A673 (cell line): ENCODE measurements around the gene LAMTOR4. TPM values are rescaled to one million over a fixed set of nuclear protein-coding genes. Genes with fewer than 3 reads are reported as not detected.

Experiments
- BruUV-seq: library from RNA; stranded (reverse); fragments of 400-500 nt; replicated peaks from 2 replicates; lab custom pipeline; 2021; lab: Mats Ljungman, UMichigan
- CTCF ChIA-PET: fragments of 300-600 bp; sonication (Branson Sonifier 250); formaldehyde crosslinking; loops from one replicate; lab custom pipeline; 2022; ENCODE audit warnings: antibody characterized with exemption; lab: Charles Lee
- POLR2A ChIA-PET: fragments of 300-600 bp; sonication (Branson Sonifier 250); formaldehyde crosslinking; loops from one replicate; lab custom pipeline; 2022; ENCODE audit warnings: antibody characterized with exemption; ENCODE audit not compliant: low non-redundant PET; lab: Charles Lee
- DNase-seq: peaks from one replicate; pipeline ENCODE4 v3.0.0-alpha.2; 2015; ENCODE audit warnings: low spot score
- H3K27ac ChIP-seq: fragments of 200-600 bp; sonication (generic); 2 replicates; pipeline ENCODE4 v1.5.1; 2016; ENCODE audit warnings: mixed run types, low read depth, mild to moderate bottlenecking, mixed read lengths, antibody characterized with exemption, low read length; ENCODE audit not compliant: poor library complexity, severe bottlenecking
- H3K27me3 ChIP-seq: fragments of 200-600 bp; sonication (generic); replicated peaks from 2 replicates; pipeline ENCODE4 v1.6.1; 2017; ENCODE audit warnings: mixed run types, low read depth, mild to moderate bottlenecking, mixed read lengths, antibody characterized with exemption, low read length; ENCODE audit not compliant: insufficient read depth, poor library complexity
- H3K36me3 ChIP-seq: fragments of 200-600 bp; sonication (generic); 2 replicates; pipeline ENCODE4 v1.6.1; 2016; ENCODE audit warnings: mixed run types, mild to moderate bottlenecking, mixed read lengths, antibody characterized with exemption, low read length; ENCODE audit not compliant: insufficient read depth, poor library complexity, severe bottlenecking
- H3K4me1 ChIP-seq: fragments of 200-600 bp; sonication (generic); 2 replicates; pipeline ENCODE4 v1.6.1; 2017; ENCODE audit warnings: mixed run types, mild to moderate bottlenecking, mixed read lengths, antibody characterized with exemption, low read length; ENCODE audit not compliant: insufficient read depth, poor library complexity, severe bottlenecking
- H3K4me3 ChIP-seq: fragments of 200-600 bp; sonication (generic); 2 replicates; pipeline ENCODE4 v1.5.1; 2016; ENCODE audit warnings: low read depth, mixed run types, mild to moderate bottlenecking, mixed read lengths, low read length; ENCODE audit not compliant: poor library complexity, severe bottlenecking
- H3K9me3 ChIP-seq: fragments of 200-600 bp; sonication (generic); 2 replicates; pipeline ENCODE4 v1.6.1; 2016; ENCODE audit warnings: mixed run types, low read depth, mild to moderate bottlenecking, mixed read lengths, antibody characterized with exemption, low read length; ENCODE audit not compliant: poor library complexity, severe bottlenecking
- EZH2 ChIP-seq: fragments of 200-600 bp; sonication (generic); IDR thresholded peaks from 2 replicates; pipeline ENCODE4 v1.6.1; 2017; ENCODE audit warnings: borderline replicate concordance, low read depth, mild to moderate bottlenecking, mixed read lengths, antibody characterized with exemption, low read length; ENCODE audit not compliant: poor library complexity, severe bottlenecking
- intact Hi-C: fragments of 100-400 bp; cut with micrococcal nuclease; formaldehyde crosslinking; loops from one replicate; pipeline ENCODE4 v1.10.0; 2022; ENCODE audit not compliant: unreplicated experiment
- total RNA-seq: library from RNA; stranded (reverse); gene quantifications from 2 replicates; pipeline ENCODE4 v1.2.3, GENCODE V29; 2021
- TF ChIP-seq, protein P1 (sequence below): fragments of 300-800, 200-600 bp; sonication (generic); conservative IDR thresholded peaks from 2 replicates; pipeline ENCODE4 v1.5.1; 2017; ENCODE audit warnings: low read depth, mild to moderate bottlenecking, antibody characterized with exemption, low read length, moderate library complexity, mixed read lengths

LAMTOR4 gene
- total RNA-seq, 1 experiment from 2014 or later: 84.5 TPM

DNA sequence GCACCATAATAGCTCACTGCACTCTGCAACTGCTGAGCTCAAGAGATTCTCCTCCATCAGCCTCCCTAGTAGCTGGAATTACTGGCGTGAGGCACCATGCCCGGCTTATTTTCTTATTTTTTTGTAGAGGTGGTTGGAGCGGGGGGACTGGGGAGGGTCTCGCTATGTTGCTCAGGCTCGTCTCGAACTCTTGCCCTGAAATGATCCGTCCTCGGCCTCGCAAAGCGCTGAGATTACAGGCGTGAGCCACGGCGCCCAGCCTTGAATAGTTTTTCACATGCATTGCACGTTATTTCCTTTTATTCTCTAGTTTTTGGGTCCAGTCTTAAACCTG lies 526 bp upstream of the LAMTOR4 start:
- DNase-seq: no peak
- Histone ChIP-seq H3K4me1 (peaks cover 11% of the 10 kb centered on the region), H3K27me3 (no peaks in the 10 kb centered on the region), H3K9me3 (no peaks in the 10 kb centered on the region), H3K4me3 (peak overlapping the region; percentile 75), H3K27ac (peak overlapping the region; percentile 75), H3K36me3 (no peaks in the 10 kb centered on the region)
- ChIA-PET POLR2A (interaction anchor here (0.7 to 1.0 kb wide), 3 partner anchors 23 to 282 kb away, joined by 3 to 9 read pairs (median 3); no protein-coding TSS in a partner anchor), CTCF (interaction anchor here (0.6 to 1.0 kb wide), 2 partner anchors 10 to 42 kb away, joined by 3 read pairs; no protein-coding TSS in a partner anchor)
- no TSS peak for BruUV-seq
- intact Hi-C loops: loop anchor here (1.0 kb wide), 1 partner anchor 10 kb away; the partner anchor contains the start of gene TRAPPC14
- no peak for TF ChIP-seq EZH2
- TF ChIP-seq, protein P1, sequence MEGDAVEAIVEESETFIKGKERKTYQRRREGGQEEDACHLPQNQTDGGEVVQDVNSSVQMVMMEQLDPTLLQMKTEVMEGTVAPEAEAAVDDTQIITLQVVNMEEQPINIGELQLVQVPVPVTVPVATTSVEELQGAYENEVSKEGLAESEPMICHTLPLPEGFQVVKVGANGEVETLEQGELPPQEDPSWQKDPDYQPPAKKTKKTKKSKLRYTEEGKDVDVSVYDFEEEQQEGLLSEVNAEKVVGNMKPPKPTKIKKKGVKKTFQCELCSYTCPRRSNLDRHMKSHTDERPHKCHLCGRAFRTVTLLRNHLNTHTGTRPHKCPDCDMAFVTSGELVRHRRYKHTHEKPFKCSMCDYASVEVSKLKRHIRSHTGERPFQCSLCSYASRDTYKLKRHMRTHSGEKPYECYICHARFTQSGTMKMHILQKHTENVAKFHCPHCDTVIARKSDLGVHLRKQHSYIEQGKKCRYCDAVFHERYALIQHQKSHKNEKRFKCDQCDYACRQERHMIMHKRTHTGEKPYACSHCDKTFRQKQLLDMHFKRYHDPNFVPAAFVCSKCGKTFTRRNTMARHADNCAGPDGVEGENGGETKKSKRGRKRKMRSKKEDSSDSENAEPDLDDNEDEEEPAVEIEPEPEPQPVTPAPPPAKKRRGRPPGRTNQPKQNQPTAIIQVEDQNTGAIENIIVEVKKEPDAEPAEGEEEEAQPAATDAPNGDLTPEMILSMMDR: no peak

DNA sequence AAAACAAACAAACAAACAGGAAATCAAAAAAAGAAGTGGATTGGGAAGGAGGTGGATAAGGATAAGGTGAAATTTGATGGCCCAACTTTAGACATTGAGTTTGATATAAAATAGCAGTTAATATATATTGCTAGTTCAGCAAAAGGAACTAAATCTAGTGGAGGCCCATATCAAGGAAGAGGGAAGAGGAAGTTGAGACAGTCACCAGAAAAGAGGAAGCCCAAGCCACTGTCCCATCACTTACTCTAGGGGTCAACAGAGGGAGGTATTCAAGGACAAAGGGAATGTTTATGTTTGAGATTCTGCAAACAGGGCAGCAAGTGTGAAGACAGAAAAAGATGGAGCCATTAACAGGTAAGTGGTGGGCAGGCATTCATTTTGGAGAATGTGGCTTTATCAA lies 3.7 kb downstream of the LAMTOR4 start:
- intact Hi-C loops: no loop called here
- Histone ChIP-seq H3K36me3 (peaks cover 25% of the 10 kb centered on the region), H3K27me3 (no peaks in the 10 kb centered on the region), H3K4me3 (no peak overlapping the region), H3K9me3 (no peaks in the 10 kb centered on the region), H3K27ac (no peak overlapping the region), H3K4me1 (peaks cover 16% of the 10 kb centered on the region)
- DNase-seq: no peak
- POLR2A ChIA-PET: no interaction called here
- CTCF ChIA-PET: no interaction called here
- BruUV-seq: no TSS peak
- TF ChIP-seq, protein P1: no peak
- TF ChIP-seq EZH2: no peak

DNA sequence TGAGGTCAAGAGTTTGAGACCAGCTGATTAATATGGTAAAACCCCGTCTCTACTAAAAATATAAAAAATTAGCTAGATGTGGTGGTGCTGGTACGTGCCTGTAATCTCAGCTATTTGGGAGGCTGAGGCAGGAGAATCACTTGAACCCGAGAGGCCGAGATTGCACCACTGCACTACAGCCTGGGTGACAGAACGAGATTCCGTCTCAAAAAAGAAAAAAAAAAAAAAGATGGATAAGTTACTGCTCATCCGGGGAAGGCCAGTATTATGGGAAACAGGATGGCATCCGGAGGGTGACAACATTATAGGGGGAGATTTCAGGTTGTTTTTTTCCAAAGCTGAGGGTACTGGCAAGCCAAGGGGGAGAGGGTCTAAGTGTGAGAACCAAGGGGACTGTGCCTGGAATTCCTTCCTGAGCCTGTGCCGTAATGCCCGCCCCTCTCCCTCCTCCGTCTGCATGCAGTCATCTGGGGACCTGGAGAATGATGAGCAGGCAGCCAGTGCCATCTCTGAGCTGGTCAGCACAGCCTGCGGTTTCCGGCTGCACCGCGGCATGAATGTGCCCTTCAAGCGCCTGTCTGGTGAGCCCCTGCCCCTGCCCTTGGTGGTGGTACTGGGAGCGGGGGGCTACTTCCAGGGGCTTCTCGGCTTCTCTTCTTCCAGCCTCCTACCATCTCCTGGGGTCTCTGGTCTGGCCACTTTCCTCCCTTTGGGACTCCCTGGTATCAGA lies 4.4 kb downstream of the LAMTOR4 start:
- intact Hi-C loops: no loop called here
- no TSS peak for BruUV-seq
- Histone ChIP-seq H3K9me3 (no peaks in the 10 kb centered on the region), H3K4me3 (no peak overlapping the region), H3K36me3 (peaks cover 25% of the 10 kb centered on the region), H3K27me3 (no peaks in the 10 kb centered on the region), H3K27ac (no peak overlapping the region), H3K4me1 (peaks cover 20% of the 10 kb centered on the region)
- no peak for TF ChIP-seq EZH2
- TF ChIP-seq, protein P1: no peak
- peak; percentile 2 for DNase-seq
- ChIA-PET POLR2A (no interaction called here), CTCF (no interaction called here)
